Spinal cord (tissue), 10 donors: ENCODE measurements around the gene PCNX1. TPM values are rescaled to one million over a fixed set of nuclear protein-coding genes. Genes with fewer than 3 reads are reported as not detected.
A peak's percentile ranks its signal among the peaks of the same experiment; 100 is the strongest.
"Not testable (repeated sequence)": the region's sequence is repeated elsewhere in the genome, so short reads cannot be mapped to it uniquely, and the experiment has no call there.

Experiments
- DNase-seq, 6 donors: peaks; one replicate each; pipeline versions ENCODE4 v3.0.0 to v3.0.0-alpha.2; 2013 to 2015; ENCODE audit warnings: low spot score in 6 of 6, low read depth in 4 of 6
- H3K27ac ChIP-seq: one replicate; pipeline ENCODE4 v1.5.1; 2013; ENCODE audit warnings: low read depth, low read length, control low read depth
- H3K27me3 ChIP-seq: one replicate; pipeline ENCODE4 v1.6.1; 2013; ENCODE audit warnings: low read length; ENCODE audit not compliant: control insufficient read depth, insufficient read depth
- H3K36me3 ChIP-seq: one replicate; pipeline ENCODE4 v1.6.1; 2013; ENCODE audit warnings: low read length; ENCODE audit not compliant: control insufficient read depth, insufficient read depth
- H3K4me1 ChIP-seq: one replicate; pipeline ENCODE4 v1.6.1; 2013; ENCODE audit warnings: low read length; ENCODE audit not compliant: control insufficient read depth, insufficient read depth
- H3K4me3 ChIP-seq: one replicate; pipeline ENCODE4 v1.5.1; 2013; ENCODE audit warnings: low read depth, low read length, control low read depth
- H3K9me3 ChIP-seq: one replicate; pipeline ENCODE4 v1.6.1; 2013; ENCODE audit warnings: low read length; ENCODE audit not compliant: control insufficient read depth, insufficient read depth
- WGBS: methylation state at CpG from one replicate; pipeline ENCODE4 v1.1.5; 2013; ENCODE audit warnings: missing lambda C conversion rate; ENCODE audit not compliant: insufficient coverage; 5-methylcytosine and 5-hydroxymethylcytosine counted together
- polyA plus RNA-seq, 2 donors: library from polyadenylated mRNA; unstranded; fragments of 120-200 nt; gene quantifications; one replicate each; pipeline ENCODE4 v1.2.1, GENCODE V29; 2013; ENCODE audit not compliant: insufficient read length in 2 of 2
- total RNA-seq, 2 donors: library from RNA; depleted of rRNA in 1 of 2; stranded (reverse); fragments of 120-200 nt in 1 of 2; fragments of >200 nt in 1 of 2; gene quantifications; one replicate each; pipeline versions ENCODE4 v1.2.3 to v1.2.4, GENCODE V29; 2013 to 2014
- donor health status: healthy.

Gene PCNX1
- total and polyA plus RNA-seq, 4 donors: 30.8 to 140 (median 47.0) TPM

GRCh38 chr14:70926235-70926830 is 19.1 kb downstream of the PCNX1 start:
- Histone ChIP-seq H3K9me3 (no peaks in the 10 kb centered on the region), H3K4me3 (no peak overlapping the region), H3K27ac (no peak overlapping the region), H3K27me3 (no peaks in the 10 kb centered on the region), H3K36me3 (no peaks in the 10 kb centered on the region), H3K4me1 (no peaks in the 10 kb centered on the region)
- peak in 1 of 6 donors; percentile 61 for DNase-seq
- no CpG with 5 or more reads among the region's 5 CpGs for WGBS

- Histone ChIP-seq H3K27ac (no peak overlapping the region), H3K4me1 (no peaks in the 10 kb centered on the region), H3K9me3 (no peaks in the 10 kb centered on the region), H3K4me3 (no peak overlapping the region), H3K36me3 (no peaks in the 10 kb centered on the region), H3K27me3 (no peaks in the 10 kb centered on the region)
- no peak for DNase-seq
Observed at GRCh38 chr14:70931008-70931407, 23.7 kb downstream of the PCNX1 start.

- H3K4me1 ChIP-seq: no peaks in the 10 kb centered on the region
- no peaks in the 10 kb centered on the region for H3K9me3 ChIP-seq
- H3K36me3 ChIP-seq: no peaks in the 10 kb centered on the region
- no peak overlapping the region for H3K27ac ChIP-seq
- no peak for DNase-seq
- 95% methylated on average over 4 of the region's 5 CpGs for WGBS
- H3K4me3 ChIP-seq: no peak overlapping the region
- no peaks in the 10 kb centered on the region for H3K27me3 ChIP-seq
Observed at GRCh38 chr14:70934084-70934483, 26.8 kb downstream of the PCNX1 start.

GRCh38 chr14:70934502-70935134 is 27.4 kb downstream of the PCNX1 start:
- H3K27me3 ChIP-seq: no peaks in the 10 kb centered on the region
- no peaks in the 10 kb centered on the region for H3K4me1 ChIP-seq
- H3K9me3 ChIP-seq: no peaks in the 10 kb centered on the region
- no peak overlapping the region for H3K27ac ChIP-seq
- WGBS: 25% methylated on average over 1 of the region's 2 CpGs
- no peak overlapping the region for H3K4me3 ChIP-seq
- H3K36me3 ChIP-seq: no peaks in the 10 kb centered on the region
- DNase-seq: no peak

GRCh38 chr14:70935135-70935534 is 27.9 kb downstream of the PCNX1 start:
- Histone ChIP-seq H3K36me3 (no peaks in the 10 kb centered on the region), H3K4me1 (no peaks in the 10 kb centered on the region), H3K27me3 (no peaks in the 10 kb centered on the region), H3K27ac (no peak overlapping the region), H3K4me3 (no peak overlapping the region), H3K9me3 (no peaks in the 10 kb centered on the region)
- no peak for DNase-seq
- no CpG with 5 or more reads among the region's 3 CpGs for WGBS

GRCh38 chr14:70939693-70940092 is 32.4 kb downstream of the PCNX1 start:
- DNase-seq, H3K4me1 ChIP-seq, H3K36me3 ChIP-seq, H3K4me3 ChIP-seq, H3K27me3 ChIP-seq, H3K27ac ChIP-seq: not testable (repeated sequence)
- WGBS: no CpG with 5 or more reads among the region's 4 CpGs
- peaks cover 16% of the 10 kb centered on the region for H3K9me3 ChIP-seq

- DNase-seq: not testable (repeated sequence)
- H3K9me3 ChIP-seq: peaks cover 18% of the 10 kb centered on the region
- 94% methylated on average over 10 of the region's 15 CpGs for WGBS
Observed at GRCh38 chr14:70941637-70942341, 34.5 kb downstream of the PCNX1 start.

GRCh38 chr14:70942342-70942706 is 35.1 kb downstream of the PCNX1 start:
- no peaks in the 10 kb centered on the region for H3K27me3 ChIP-seq
- H3K27ac ChIP-seq: no peak overlapping the region
- H3K4me3 ChIP-seq: no peak overlapping the region
- peaks cover 3% of the 10 kb centered on the region for H3K36me3 ChIP-seq
- peaks cover 18% of the 10 kb centered on the region for H3K9me3 ChIP-seq
- H3K4me1 ChIP-seq: no peaks in the 10 kb centered on the region
- no peak for DNase-seq

More at GRCh38 chr14:70941637-70942341, 34.5 kb downstream of the PCNX1 start:
- not testable (repeated sequence) for H3K4me3 ChIP-seq, H3K27ac ChIP-seq, H3K36me3 ChIP-seq, H3K4me1 ChIP-seq, H3K27me3 ChIP-seq

- H3K4me1 ChIP-seq, H3K4me3 ChIP-seq, H3K27ac ChIP-seq, H3K36me3 ChIP-seq, H3K27me3 ChIP-seq, DNase-seq: not testable (repeated sequence)
- H3K9me3 ChIP-seq: peaks cover 19% of the 10 kb centered on the region
- WGBS: no CpG with 5 or more reads among the region's 3 CpGs
Observed at GRCh38 chr14:70942721-70943120, 35.5 kb downstream of the PCNX1 start.

GRCh38 chr14:70943838-70944237 is 36.6 kb downstream of the PCNX1 start:
- H3K27ac ChIP-seq: no peak overlapping the region
- H3K27me3 ChIP-seq: no peaks in the 10 kb centered on the region
- no peak for DNase-seq
- peaks cover 6% of the 10 kb centered on the region for H3K36me3 ChIP-seq
- 100% methylated on average over 1 of the region's 1 CpG for WGBS
- H3K9me3 ChIP-seq: peaks cover 22% of the 10 kb centered on the region
- no peaks in the 10 kb centered on the region for H3K4me1 ChIP-seq
- no peak overlapping the region for H3K4me3 ChIP-seq
